Fibroblast of the aortic adventitia (primary cell): ENCODE measurements around the gene OTC. TPM values are rescaled to one million over a fixed set of nuclear protein-coding genes. Genes with fewer than 3 reads are reported as not detected.
A peak's percentile ranks its signal among the peaks of the same experiment; 100 is the strongest.

ENCODE experiments used
- DNase-seq: peaks from one replicate; pipeline ENCODE4 v3.0.0-alpha.2; 2010; ENCODE audit warnings: low read depth
- H3K4me3 ChIP-seq: 2 replicates; pipeline ENCODE4 v1.5.1; 2011; ENCODE audit warnings: low read depth, mild to moderate bottlenecking, control low read depth, low read length, moderate library complexity
- CTCF ChIP-seq: IDR thresholded peaks from 2 replicates; pipeline ENCODE4 v1.5.1; 2011; ENCODE audit warnings: mild to moderate bottlenecking, low read length, control low read depth, inconsistent platforms; ENCODE audit not compliant: insufficient read depth
- total RNA-seq: library from RNA; depleted of rRNA; stranded (reverse); fragments of >200 nt; gene quantifications from 2 replicates; pipeline ENCODE4 v1.2.3, GENCODE V29; 2012; ENCODE audit warnings: low replicate concordance

The OTC gene
- total RNA-seq, 1 donor, result not detected

GRCh38 chrX:38371641-38372040, 19.2 kb downstream of the OTC start:
- DNase-seq, result no peak
- no peak overlapping the region for H3K4me3 ChIP-seq
- no peak for TF ChIP-seq CTCF

- DNase-seq, result no peak
- TF ChIP-seq CTCF, result no peak
- H3K4me3 ChIP-seq, result no peak overlapping the region
Measured at GRCh38 chrX:38374431-38374830, 22.0 kb downstream of the OTC start.

GRCh38 chrX:38375891-38376290, 23.5 kb downstream of the OTC start:
- TF ChIP-seq CTCF, result peak; percentile 52
- DNase-seq, result peak; percentile 6
- no peak overlapping the region for H3K4me3 ChIP-seq

GRCh38 chrX:38376747-38377146, 24.3 kb downstream of the OTC start:
- no peak for TF ChIP-seq CTCF
- DNase-seq, result no peak
- no peak overlapping the region for H3K4me3 ChIP-seq

- no peak for DNase-seq
- H3K4me3 ChIP-seq, result no peak overlapping the region
- TF ChIP-seq CTCF, result no peak
Measured at GRCh38 chrX:38379088-38379487, 26.7 kb downstream of the OTC start.

- TF ChIP-seq CTCF, result no peak
- no peak overlapping the region for H3K4me3 ChIP-seq
- DNase-seq, result no peak
Measured at GRCh38 chrX:38382663-38383062, 30.3 kb downstream of the OTC start.

GRCh38 chrX:38400389-38400910, 48.0 kb downstream of the OTC start:
- DNase-seq, result no peak
- no peak overlapping the region for H3K4me3 ChIP-seq
- TF ChIP-seq CTCF, result no peak
